Glutamatergic neuron (in vitro differentiated cells): ENCODE data around the gene PRPF40A. TPM values are rescaled to one million over a fixed set of nuclear protein-coding genes. Genes with fewer than 3 reads are reported as not detected.

Source experiments
- DNase-seq: peaks from one replicate; pipeline ENCODE4 v3.0.0; 2022
- H3K27ac Mint-ChIP-seq: one replicate; pipeline ENCODE4 v1.8.0; 2020; ENCODE audit warnings: mild to moderate bottlenecking, mixed read lengths, inconsistent platforms; ENCODE audit not compliant: unreplicated experiment
- H3K27me3 Mint-ChIP-seq: one replicate; pipeline ENCODE4 v1.8.0; 2020; ENCODE audit warnings: mild to moderate bottlenecking, moderate library complexity, mixed read lengths, inconsistent platforms; ENCODE audit not compliant: unreplicated experiment
- H3K36me3 Mint-ChIP-seq: one replicate; pipeline ENCODE4 v1.8.0; 2020; ENCODE audit warnings: mild to moderate bottlenecking, mixed read lengths, inconsistent platforms; ENCODE audit not compliant: unreplicated experiment
- H3K4me1 Mint-ChIP-seq: one replicate; pipeline ENCODE4 v1.8.0; 2020; ENCODE audit warnings: mild to moderate bottlenecking, low read depth, mixed read lengths, inconsistent platforms; ENCODE audit not compliant: unreplicated experiment
- H3K4me3 Mint-ChIP-seq: one replicate; pipeline ENCODE4 v1.8.0; 2020; ENCODE audit warnings: mild to moderate bottlenecking, mixed read lengths, inconsistent platforms; ENCODE audit not compliant: unreplicated experiment
- H3K9me3 Mint-ChIP-seq: one replicate; pipeline ENCODE4 v1.8.0; 2020; ENCODE audit warnings: mild to moderate bottlenecking, moderate library complexity, mixed read lengths, inconsistent platforms; ENCODE audit not compliant: unreplicated experiment
- total RNA-seq: library from RNA; stranded (reverse); fragmentation: NEBNext Ultra II Directional; extraction: Animal tissue kit (Norgen Biotek cat#: 25700); gene quantifications from one replicate; pipeline ENCODE4 v1.2.1, GENCODE V29; 2021; ENCODE audit not compliant: unreplicated experiment
- TF ChIP-seq, protein P1 (sequence below): fragments of 200-600 bp; sonication (generic); IDR thresholded peaks from one replicate; pipeline ENCODE4 v1.5.0; 2021; ENCODE audit not compliant: partially characterized antibody, unreplicated experiment

PRPF40A gene
- total RNA-seq, 1 donor from 2014 or later = 144 TPM

GRCh38 chr2:152706477-152707021, 10.7 kb downstream of the PRPF40A start:
- no peaks in the 10 kb centered on the region for H3K27me3 Mint-ChIP-seq
- H3K9me3 Mint-ChIP-seq = peaks cover 5% of the 10 kb centered on the region
- no peak overlapping the region for H3K4me3 Mint-ChIP-seq
- H3K4me1 Mint-ChIP-seq = no peaks in the 10 kb centered on the region
- H3K27ac Mint-ChIP-seq = no peak overlapping the region
- TF ChIP-seq, protein P1, sequence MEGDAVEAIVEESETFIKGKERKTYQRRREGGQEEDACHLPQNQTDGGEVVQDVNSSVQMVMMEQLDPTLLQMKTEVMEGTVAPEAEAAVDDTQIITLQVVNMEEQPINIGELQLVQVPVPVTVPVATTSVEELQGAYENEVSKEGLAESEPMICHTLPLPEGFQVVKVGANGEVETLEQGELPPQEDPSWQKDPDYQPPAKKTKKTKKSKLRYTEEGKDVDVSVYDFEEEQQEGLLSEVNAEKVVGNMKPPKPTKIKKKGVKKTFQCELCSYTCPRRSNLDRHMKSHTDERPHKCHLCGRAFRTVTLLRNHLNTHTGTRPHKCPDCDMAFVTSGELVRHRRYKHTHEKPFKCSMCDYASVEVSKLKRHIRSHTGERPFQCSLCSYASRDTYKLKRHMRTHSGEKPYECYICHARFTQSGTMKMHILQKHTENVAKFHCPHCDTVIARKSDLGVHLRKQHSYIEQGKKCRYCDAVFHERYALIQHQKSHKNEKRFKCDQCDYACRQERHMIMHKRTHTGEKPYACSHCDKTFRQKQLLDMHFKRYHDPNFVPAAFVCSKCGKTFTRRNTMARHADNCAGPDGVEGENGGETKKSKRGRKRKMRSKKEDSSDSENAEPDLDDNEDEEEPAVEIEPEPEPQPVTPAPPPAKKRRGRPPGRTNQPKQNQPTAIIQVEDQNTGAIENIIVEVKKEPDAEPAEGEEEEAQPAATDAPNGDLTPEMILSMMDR = no peak
- peaks cover 15% of the 10 kb centered on the region for H3K36me3 Mint-ChIP-seq
- DNase-seq = no peak

DNA sequence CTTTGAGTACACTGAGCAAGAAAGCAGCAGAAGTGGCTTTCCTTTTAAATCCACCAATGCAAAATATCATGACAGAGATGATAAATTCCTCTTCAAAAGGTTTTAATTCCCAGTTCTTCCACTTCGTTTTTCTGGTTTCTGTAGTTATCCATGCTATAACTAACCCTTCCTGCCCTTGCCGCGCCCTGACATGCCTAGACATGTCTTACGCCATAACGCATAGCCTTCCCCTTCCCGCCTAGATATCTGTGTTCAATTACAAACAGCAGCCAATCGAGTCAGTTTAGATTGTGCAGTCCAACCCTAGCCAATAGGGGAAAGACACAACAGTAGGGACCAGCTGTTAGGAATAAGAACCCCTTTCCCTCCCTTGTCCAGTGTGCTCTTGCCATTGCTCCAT, 16.1 kb downstream of the PRPF40A start:
- Mint-ChIP-seq H3K4me3 (no peak overlapping the region), H3K36me3 (peaks cover 13% of the 10 kb centered on the region), H3K27ac (peak overlapping the region; percentile 49), H3K27me3 (no peaks in the 10 kb centered on the region), H3K4me1 (no peaks in the 10 kb centered on the region), H3K9me3 (peaks cover 2% of the 10 kb centered on the region)
- TF ChIP-seq, protein P1 = no peak
- no peak for DNase-seq

DNA sequence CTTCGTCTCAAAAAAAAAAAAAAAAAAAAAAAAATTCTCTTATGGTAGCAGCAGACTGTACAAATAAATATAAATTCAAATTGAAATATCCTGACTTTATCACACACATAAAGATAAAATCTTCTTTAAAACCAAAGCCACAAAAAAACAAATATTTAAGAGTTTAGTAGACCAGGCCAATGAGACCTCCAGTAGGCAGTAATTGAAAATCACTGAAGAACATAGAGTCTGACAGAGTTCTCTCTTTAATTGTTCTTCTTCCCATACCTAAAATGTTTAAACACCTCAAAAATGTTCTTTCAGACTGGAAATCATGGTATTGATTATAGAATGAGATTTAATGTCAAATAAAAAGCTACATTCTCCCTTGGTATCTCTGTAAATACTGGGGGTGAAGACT, 20.8 kb downstream of the PRPF40A start:
- Mint-ChIP-seq H3K36me3 (peaks cover 5% of the 10 kb centered on the region), H3K4me3 (no peak overlapping the region), H3K27ac (no peak overlapping the region), H3K4me1 (no peaks in the 10 kb centered on the region), H3K9me3 (no peaks in the 10 kb centered on the region), H3K27me3 (no peaks in the 10 kb centered on the region)
- TF ChIP-seq, protein P1 = no peak
- no peak for DNase-seq

DNA sequence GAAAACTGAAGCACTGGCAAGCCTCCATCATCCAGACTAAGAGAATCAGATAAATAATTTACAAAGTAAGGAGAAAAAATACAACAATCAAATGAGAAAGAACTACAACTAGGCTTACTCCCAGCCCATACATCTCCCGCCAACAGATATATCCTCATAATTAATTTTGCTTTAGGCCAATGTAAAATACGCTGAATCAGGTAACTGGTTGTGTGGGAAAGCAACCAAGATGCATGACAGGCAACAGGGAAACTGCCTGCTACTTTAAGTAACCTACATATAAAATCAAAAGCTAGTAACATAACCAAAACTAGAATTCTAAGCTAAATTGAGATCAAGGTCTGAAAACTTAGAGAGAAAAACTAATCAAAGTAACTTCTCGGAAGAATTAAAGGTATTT, 21.5 kb downstream of the PRPF40A start:
- Mint-ChIP-seq H3K9me3 (no peaks in the 10 kb centered on the region), H3K27ac (no peak overlapping the region), H3K27me3 (no peaks in the 10 kb centered on the region), H3K4me1 (no peaks in the 10 kb centered on the region), H3K4me3 (no peak overlapping the region), H3K36me3 (no peaks in the 10 kb centered on the region)
- TF ChIP-seq, protein P1 = no peak
- no peak for DNase-seq

- H3K27me3 Mint-ChIP-seq = no peaks in the 10 kb centered on the region
- no peak for DNase-seq
- no peak overlapping the region for H3K4me3 Mint-ChIP-seq
- H3K9me3 Mint-ChIP-seq = no peaks in the 10 kb centered on the region
- H3K27ac Mint-ChIP-seq = no peak overlapping the region
- no peaks in the 10 kb centered on the region for H3K36me3 Mint-ChIP-seq
- TF ChIP-seq, protein P1 = no peak
- H3K4me1 Mint-ChIP-seq = no peaks in the 10 kb centered on the region
Measured at GRCh38 chr2:152694161-152694661, 23.1 kb downstream of the PRPF40A start.
